Measurements from ENCODE around the gene FCRL3.
"Not testable (repeated sequence)": the region's sequence is repeated elsewhere in the genome, so short reads cannot be mapped to it uniquely, and the experiment has no call there.

FCRL3 gene, protein sequence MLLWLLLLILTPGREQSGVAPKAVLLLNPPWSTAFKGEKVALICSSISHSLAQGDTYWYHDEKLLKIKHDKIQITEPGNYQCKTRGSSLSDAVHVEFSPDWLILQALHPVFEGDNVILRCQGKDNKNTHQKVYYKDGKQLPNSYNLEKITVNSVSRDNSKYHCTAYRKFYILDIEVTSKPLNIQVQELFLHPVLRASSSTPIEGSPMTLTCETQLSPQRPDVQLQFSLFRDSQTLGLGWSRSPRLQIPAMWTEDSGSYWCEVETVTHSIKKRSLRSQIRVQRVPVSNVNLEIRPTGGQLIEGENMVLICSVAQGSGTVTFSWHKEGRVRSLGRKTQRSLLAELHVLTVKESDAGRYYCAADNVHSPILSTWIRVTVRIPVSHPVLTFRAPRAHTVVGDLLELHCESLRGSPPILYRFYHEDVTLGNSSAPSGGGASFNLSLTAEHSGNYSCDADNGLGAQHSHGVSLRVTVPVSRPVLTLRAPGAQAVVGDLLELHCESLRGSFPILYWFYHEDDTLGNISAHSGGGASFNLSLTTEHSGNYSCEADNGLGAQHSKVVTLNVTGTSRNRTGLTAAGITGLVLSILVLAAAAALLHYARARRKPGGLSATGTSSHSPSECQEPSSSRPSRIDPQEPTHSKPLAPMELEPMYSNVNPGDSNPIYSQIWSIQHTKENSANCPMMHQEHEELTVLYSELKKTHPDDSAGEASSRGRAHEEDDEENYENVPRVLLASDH

DNA sequence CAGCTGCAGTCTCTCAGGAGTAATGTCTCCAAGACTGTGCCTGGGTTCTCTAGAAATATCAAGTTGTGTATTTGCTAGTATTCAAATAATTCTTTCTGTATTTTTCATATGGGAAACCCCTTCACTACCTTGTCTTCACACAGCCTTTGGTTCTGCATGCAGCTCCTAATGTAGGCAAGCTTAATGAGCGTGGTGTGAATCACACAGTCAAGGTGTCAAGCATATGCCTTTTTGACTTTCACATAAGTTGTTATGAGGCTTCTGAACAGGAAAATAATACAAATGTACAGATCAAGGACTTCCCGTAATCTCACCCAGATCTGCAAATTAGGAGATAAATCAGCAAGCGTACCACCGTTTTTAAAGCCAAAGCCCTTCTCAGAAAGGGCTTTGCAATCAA, at the start of gene FCRL3:
FCRL3 (minus strand) TSS at position 38 of the 400 bp plus-strand sequence. CDS start 280 bp downstream, outside the sequence.
- Histone ChIP-seq H3K36me3 (ENCODE audit: control insufficient read depth, insufficient read depth, low read length) (no peaks in the 10 kb centered on the region), H3K9me3 (ENCODE audit: control insufficient read depth, insufficient read depth, low read length) (no peaks in the 10 kb centered on the region), H3K4me1 (ENCODE audit: control insufficient read depth, insufficient read depth, low read length) (no peaks in the 10 kb centered on the region), H3K27me3 (ENCODE audit: control insufficient read depth, insufficient read depth, low read length) (no peaks in the 10 kb centered on the region), H3K27ac (ENCODE audit: low read length) (no peak within 1 kb of the TSS), H3K4me3 (ENCODE audit: low read length) (no peak within 1 kb of the TSS)
- WGBS (ENCODE audit: insufficient coverage, insufficient read length) = no CpG with 5 or more reads among the region's 4 CpGs
- DNase-seq (ENCODE audit: low read depth, low spot score) = no peak

DNA sequence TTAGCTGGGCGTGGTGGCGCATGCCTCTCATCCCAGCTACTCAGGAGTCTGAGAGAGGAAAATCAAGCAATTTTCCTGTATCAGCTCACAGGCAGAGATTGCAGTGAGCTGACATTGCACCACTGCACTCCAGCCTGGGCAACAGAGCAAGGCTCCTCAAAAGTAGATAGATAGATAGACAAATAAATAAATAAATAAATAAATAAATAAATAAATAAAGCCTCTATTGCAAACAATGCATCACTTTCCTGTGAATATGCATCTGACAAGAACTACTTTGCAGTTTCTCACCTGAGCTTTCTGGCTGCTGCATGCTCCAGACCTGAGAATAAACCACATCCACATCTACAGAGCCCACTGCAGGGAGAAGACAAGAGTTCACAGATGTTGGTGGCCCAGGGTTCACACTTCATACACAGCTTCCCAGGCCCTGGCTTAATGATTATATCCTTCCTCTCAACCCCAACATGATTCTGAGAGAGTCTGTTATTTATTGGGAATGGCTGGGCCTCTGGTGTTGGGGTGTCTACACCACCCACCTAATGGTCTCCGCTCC, 47.8 kb upstream of the FCRL3 start:
- no peak overlapping the region for H3K27ac ChIP-seq (ENCODE audit: low read length)
- H3K27me3 ChIP-seq (ENCODE audit: control insufficient read depth, insufficient read depth, low read length) = no peaks in the 10 kb centered on the region
- no peaks in the 10 kb centered on the region for H3K36me3 ChIP-seq (ENCODE audit: control insufficient read depth, insufficient read depth, low read length)
- H3K9me3 ChIP-seq (ENCODE audit: control insufficient read depth, insufficient read depth, low read length) = no peaks in the 10 kb centered on the region
- no CpG with 5 or more reads among the region's 3 CpGs for WGBS (ENCODE audit: insufficient coverage, insufficient read length)
- H3K4me3 ChIP-seq (ENCODE audit: low read length) = no peak overlapping the region
- H3K4me1 ChIP-seq (ENCODE audit: control insufficient read depth, insufficient read depth, low read length) = peaks cover under 1% of the 10 kb centered on the region; the same call in 1 of the 2 replicates
- no peak for DNase-seq (ENCODE audit: low read depth, low spot score)

DNA sequence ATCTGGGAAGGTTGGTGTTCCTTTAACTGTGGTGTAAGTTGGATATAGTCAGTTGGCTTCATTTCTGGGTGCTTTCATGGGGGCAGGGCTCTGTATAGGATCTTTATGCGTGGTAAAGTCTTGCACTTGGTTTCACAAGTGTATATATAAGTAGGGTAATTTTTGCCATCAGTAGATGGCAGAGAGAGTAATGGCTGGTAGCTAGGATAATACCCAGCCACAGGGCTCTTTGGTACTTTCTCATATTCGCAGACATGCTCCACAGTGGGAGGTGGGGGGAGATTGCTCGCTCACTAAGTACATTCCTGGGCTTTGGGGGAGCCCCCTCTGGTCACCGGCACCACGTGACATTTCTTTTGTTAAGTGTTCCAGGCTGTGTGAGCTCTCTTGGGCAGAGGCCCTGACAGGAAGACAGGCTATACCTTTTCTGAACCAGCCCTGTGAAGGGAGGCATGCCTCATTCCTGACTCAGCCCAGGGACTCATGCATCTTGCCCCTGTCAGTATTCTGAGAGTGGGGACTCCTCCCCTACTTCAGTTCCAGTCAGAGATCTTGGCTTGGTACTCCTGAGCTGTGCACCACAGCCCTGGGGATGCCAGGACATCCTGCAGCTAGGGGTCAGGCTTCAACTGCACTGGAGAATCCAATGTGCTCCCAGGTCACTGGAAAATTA, 38.8 kb upstream of the FCRL3 start:
- Histone ChIP-seq H3K9me3 (ENCODE audit: control insufficient read depth, insufficient read depth, low read length) (no peaks in the 10 kb centered on the region), H3K27me3 (ENCODE audit: control insufficient read depth, insufficient read depth, low read length) (no peaks in the 10 kb centered on the region), H3K4me3 (ENCODE audit: low read length) (no peak overlapping the region), H3K36me3 (ENCODE audit: control insufficient read depth, insufficient read depth, low read length) (no peaks in the 10 kb centered on the region), H3K4me1 (ENCODE audit: control insufficient read depth, insufficient read depth, low read length) (no peaks in the 10 kb centered on the region), H3K27ac (ENCODE audit: low read length) (no peak overlapping the region)
- no CpG with 5 or more reads among the region's 5 CpGs for WGBS (ENCODE audit: insufficient coverage, insufficient read length)
- no peak for DNase-seq (ENCODE audit: low read depth, low spot score)

DNA sequence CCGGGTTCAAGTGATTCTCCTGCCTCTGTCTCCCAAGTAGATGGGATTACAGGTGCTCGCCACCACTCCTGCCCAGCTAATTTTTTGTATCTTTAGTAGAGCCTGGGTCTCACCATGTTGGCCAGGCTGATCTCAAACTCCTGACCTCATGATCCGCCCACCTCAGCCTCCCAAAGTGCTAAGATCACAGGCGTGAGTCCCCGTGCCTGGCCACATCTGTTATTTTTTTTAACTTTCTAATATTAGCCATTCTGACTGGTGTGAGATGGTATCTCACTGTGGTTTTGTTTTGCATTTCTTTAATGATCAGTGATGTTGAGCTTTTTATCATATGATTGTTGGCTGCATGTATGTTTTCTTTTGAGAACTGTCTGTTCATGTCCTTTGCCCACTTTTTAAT, 35.4 kb upstream of the FCRL3 start:
- H3K9me3 ChIP-seq (ENCODE audit: control insufficient read depth, insufficient read depth, low read length); H3K4me1 ChIP-seq (ENCODE audit: control insufficient read depth, insufficient read depth, low read length); H3K36me3 ChIP-seq (ENCODE audit: control insufficient read depth, insufficient read depth, low read length); H3K27ac ChIP-seq (ENCODE audit: low read length); DNase-seq (ENCODE audit: low read depth, low spot score); H3K27me3 ChIP-seq (ENCODE audit: control insufficient read depth, insufficient read depth, low read length); H3K4me3 ChIP-seq (ENCODE audit: low read length): not testable (repeated sequence)
- no CpG with 5 or more reads among the region's 5 CpGs for WGBS (ENCODE audit: insufficient coverage, insufficient read length)

DNA sequence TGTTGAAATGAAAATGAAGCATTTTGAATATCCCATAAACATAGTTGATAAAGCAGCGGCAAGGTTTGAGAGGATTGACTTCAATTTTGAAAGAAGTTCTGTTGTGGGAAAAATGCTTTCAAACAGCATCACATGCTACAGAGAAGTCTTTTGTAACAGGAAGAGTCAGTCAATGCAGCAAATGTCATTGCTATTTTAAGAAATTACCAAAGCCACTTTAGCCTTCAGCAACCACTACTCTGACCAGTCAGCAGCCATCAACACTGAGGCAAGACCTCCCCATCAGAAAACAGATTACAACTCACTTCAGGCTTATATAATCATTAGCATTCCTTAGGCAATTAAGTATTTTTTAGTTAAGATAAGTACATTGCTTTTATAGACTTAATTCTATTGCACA, 33.8 kb upstream of the FCRL3 start:
- Histone ChIP-seq H3K4me1 (ENCODE audit: control insufficient read depth, insufficient read depth, low read length) (no peaks in the 10 kb centered on the region), H3K4me3 (ENCODE audit: low read length) (no peak overlapping the region), H3K9me3 (ENCODE audit: control insufficient read depth, insufficient read depth, low read length) (no peaks in the 10 kb centered on the region), H3K27me3 (ENCODE audit: control insufficient read depth, insufficient read depth, low read length) (no peaks in the 10 kb centered on the region), H3K27ac (ENCODE audit: low read length) (no peak overlapping the region), H3K36me3 (ENCODE audit: control insufficient read depth, insufficient read depth, low read length) (no peaks in the 10 kb centered on the region)
- no CpG with 5 or more reads among the region's 1 CpG for WGBS (ENCODE audit: insufficient coverage, insufficient read length)
- DNase-seq (ENCODE audit: low read depth, low spot score) = no peak

DNA sequence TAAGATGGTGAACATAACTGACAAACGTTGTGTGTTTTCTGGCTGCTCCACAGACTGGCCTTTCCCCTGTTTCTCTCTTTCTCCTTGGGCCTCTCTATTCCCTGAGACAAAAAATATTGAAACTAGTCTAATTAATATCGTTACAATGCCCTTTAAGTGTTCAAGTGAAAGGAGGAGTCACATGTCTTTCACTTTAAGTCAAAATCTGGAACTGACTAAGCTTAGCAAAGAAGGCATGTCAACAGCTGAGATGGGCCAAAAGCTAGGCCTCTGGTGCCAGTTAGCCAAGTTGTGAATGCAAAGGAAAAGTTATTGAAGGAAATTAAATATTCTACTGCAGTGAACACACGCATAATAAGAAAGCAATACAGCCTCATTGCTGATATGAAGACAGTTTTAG, 32.2 kb upstream of the FCRL3 start:
- H3K9me3 ChIP-seq (ENCODE audit: control insufficient read depth, insufficient read depth, low read length) = no peaks in the 10 kb centered on the region
- H3K36me3 ChIP-seq (ENCODE audit: control insufficient read depth, insufficient read depth, low read length) = no peaks in the 10 kb centered on the region
- no peak overlapping the region for H3K27ac ChIP-seq (ENCODE audit: low read length)
- no peak for DNase-seq (ENCODE audit: low read depth, low spot score)
- no peaks in the 10 kb centered on the region for H3K4me1 ChIP-seq (ENCODE audit: control insufficient read depth, insufficient read depth, low read length)
- H3K27me3 ChIP-seq (ENCODE audit: control insufficient read depth, insufficient read depth, low read length) = no peaks in the 10 kb centered on the region
- no peak overlapping the region for H3K4me3 ChIP-seq (ENCODE audit: low read length)
- WGBS (ENCODE audit: insufficient coverage, insufficient read length) = no CpG with 5 or more reads among the region's 3 CpGs

DNA sequence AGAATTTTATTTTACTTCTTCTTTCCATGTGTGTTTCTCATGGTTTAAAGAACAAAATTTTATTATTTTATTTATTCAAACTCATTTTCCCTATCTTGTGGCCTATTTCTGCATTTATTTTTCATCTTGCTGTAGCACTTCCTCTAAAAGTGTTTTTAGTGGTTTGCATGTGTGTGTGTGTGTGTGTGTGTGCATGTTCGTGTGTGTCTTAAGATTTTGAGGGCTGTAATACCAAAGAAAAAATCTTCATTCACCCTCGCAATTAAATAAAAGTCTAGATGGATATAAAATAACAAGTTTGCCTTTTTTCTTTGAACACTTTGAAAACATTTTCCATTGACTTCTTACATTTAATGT, 24.6 kb upstream of the FCRL3 start:
- H3K4me3 ChIP-seq (ENCODE audit: low read length) = no peak overlapping the region
- H3K9me3 ChIP-seq (ENCODE audit: control insufficient read depth, insufficient read depth, low read length) = peaks cover 2% of the 10 kb centered on the region; the same call in 1 of the 2 replicates
- no peaks in the 10 kb centered on the region; the same call in 1 of the 2 replicates for H3K27me3 ChIP-seq (ENCODE audit: control insufficient read depth, insufficient read depth, low read length)
- no peaks in the 10 kb centered on the region for H3K4me1 ChIP-seq (ENCODE audit: control insufficient read depth, insufficient read depth, low read length)
- DNase-seq (ENCODE audit: low read depth, low spot score) = no peak
- H3K36me3 ChIP-seq (ENCODE audit: control insufficient read depth, insufficient read depth, low read length) = no peaks in the 10 kb centered on the region
- no CpG with 5 or more reads among the region's 2 CpGs for WGBS (ENCODE audit: insufficient coverage, insufficient read length)
- H3K27ac ChIP-seq (ENCODE audit: low read length) = no peak overlapping the region

DNA sequence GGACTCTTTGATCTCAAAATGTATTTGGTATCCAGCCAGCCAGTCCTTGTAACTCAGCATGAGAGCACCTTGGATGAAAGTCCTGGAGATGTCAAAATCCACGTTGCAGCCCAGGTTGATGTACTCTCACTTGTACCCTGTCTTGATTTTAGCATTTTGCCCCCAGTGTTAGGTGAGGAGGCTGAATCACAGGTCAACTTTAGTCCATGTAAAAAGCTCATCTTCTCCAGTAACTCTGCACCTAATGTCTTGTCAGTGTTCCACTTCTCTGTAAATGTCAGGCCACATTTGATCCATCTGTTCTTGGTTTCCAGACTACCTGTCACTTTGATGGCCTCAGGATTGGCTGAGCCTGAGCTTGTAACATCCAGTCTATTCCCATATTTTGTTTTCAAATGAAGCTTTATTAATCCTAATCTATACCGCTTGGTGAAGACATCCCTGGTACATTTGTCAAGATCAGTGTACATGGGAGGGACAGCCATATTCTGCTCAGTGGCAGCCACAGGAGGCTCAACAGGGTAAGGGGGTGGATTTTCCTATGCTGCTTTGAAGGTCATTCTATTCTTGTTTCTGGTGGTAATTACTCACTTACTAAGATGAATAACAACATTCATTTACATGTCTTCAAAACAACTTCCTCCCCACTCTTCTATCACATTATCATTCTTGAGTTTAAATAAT, 24.1 kb upstream of the FCRL3 start:
- Histone ChIP-seq H3K36me3 (ENCODE audit: control insufficient read depth, insufficient read depth, low read length) (no peaks in the 10 kb centered on the region), H3K4me1 (ENCODE audit: control insufficient read depth, insufficient read depth, low read length) (no peaks in the 10 kb centered on the region), H3K27ac (ENCODE audit: low read length) (no peak overlapping the region), H3K4me3 (ENCODE audit: low read length) (no peak overlapping the region), H3K9me3 (ENCODE audit: control insufficient read depth, insufficient read depth, low read length) (peaks cover 2% of the 10 kb centered on the region; the same call in 1 of the 2 replicates), H3K27me3 (ENCODE audit: control insufficient read depth, insufficient read depth, low read length) (no peaks in the 10 kb centered on the region; the same call in 1 of the 2 replicates)
- DNase-seq (ENCODE audit: low read depth, low spot score) = no peak
- WGBS (ENCODE audit: insufficient coverage, insufficient read length) = no CpG with 5 or more reads among the region's 2 CpGs

DNA sequence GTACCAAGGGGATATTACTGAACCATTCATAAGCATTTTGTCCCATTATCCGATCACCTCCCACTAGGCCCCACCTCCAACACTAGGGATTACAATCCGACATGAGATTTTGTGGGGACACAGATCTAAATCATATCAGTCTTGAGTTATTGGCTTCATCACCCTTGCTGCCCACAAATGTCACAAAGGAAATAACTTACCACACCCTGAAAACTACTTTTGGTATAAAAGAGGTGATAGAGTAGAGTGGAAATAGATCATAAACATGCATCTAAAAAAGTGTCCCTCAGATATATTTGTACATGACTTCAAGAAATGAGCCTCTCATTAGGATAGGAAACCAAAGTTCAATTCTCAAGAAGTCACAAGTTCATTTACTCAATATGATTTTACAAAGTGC, 22.6 kb upstream of the FCRL3 start:
- H3K4me3 ChIP-seq (ENCODE audit: low read length) = no peak overlapping the region
- peaks cover 2% of the 10 kb centered on the region; the same call in 1 of the 2 replicates for H3K9me3 ChIP-seq (ENCODE audit: control insufficient read depth, insufficient read depth, low read length)
- no peaks in the 10 kb centered on the region for H3K4me1 ChIP-seq (ENCODE audit: control insufficient read depth, insufficient read depth, low read length)
- H3K27ac ChIP-seq (ENCODE audit: low read length) = no peak overlapping the region
- no peaks in the 10 kb centered on the region for H3K36me3 ChIP-seq (ENCODE audit: control insufficient read depth, insufficient read depth, low read length)
- no CpG with 5 or more reads among the region's 2 CpGs for WGBS (ENCODE audit: insufficient coverage, insufficient read length)
- H3K27me3 ChIP-seq (ENCODE audit: control insufficient read depth, insufficient read depth, low read length) = no peaks in the 10 kb centered on the region; the same call in 1 of the 2 replicates
- DNase-seq (ENCODE audit: low read depth, low spot score) = no peak

DNA sequence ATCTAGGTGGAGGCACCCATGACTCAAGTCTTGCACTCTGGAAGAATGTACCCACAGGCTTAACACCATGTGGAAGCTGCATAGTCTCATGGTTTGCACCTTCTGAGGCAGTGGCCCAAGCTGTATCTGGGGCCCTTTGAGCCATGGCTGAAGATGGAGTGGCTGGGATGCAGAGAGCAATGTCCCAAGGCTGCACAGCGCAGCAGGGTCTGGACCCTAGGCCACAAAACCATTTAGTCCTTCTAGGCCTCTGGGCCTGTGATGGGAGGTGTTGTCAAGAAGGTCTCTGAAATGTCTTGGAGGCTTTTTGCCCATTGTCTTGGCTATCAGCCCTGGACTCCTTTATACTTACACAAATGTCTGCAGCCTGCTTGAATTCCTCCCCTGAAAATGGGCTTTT, 21.4 kb upstream of the FCRL3 start:
- no peak for DNase-seq (ENCODE audit: low read depth, low spot score)
- Histone ChIP-seq H3K27ac (ENCODE audit: low read length) (no peak overlapping the region), H3K9me3 (ENCODE audit: control insufficient read depth, insufficient read depth, low read length) (peaks cover 2% of the 10 kb centered on the region; the same call in 1 of the 2 replicates), H3K36me3 (ENCODE audit: control insufficient read depth, insufficient read depth, low read length) (no peaks in the 10 kb centered on the region), H3K4me3 (ENCODE audit: low read length) (no peak overlapping the region), H3K27me3 (ENCODE audit: control insufficient read depth, insufficient read depth, low read length) (no peaks in the 10 kb centered on the region; the same call in 1 of the 2 replicates), H3K4me1 (ENCODE audit: control insufficient read depth, insufficient read depth, low read length) (no peaks in the 10 kb centered on the region)
- no CpG with 5 or more reads among the region's 1 CpG for WGBS (ENCODE audit: insufficient coverage, insufficient read length)
